ENCODE measurements around the gene CCNJ. TPM values are rescaled to one million over a fixed set of nuclear protein-coding genes. Genes with fewer than 3 reads are reported as not detected.

Gene CCNJ
- total and polyA plus RNA-seq, 2 of the 13 experiments (the other 11 are each of a cell fraction or from before 2014, with no cell fraction given) = 14.1 to 21.5 TPM

- TF ChIP-seq ZHX2 (IDR thresholded peaks at IDR 0.05; ENCODE audit: low read depth) (peak; percentile 92), ZHX2 (CRISPR knock-in tag; IDR thresholded peaks at IDR 0.05; ENCODE audit: borderline replicate concordance) (no peak), USF2 (IDR thresholded peaks at IDR 0.05; ENCODE audit: low read depth, low read length) (no peak), USF2 (CRISPR knock-in tag; IDR thresholded peaks at IDR 0.05; ENCODE audit: borderline replicate concordance) (peak; percentile 57; the same call in 1 of the 2 replicates), ZNF564 (CRISPR knock-in tag; IDR thresholded peaks at IDR 0.05) (0 out of 2 replicates have a peak, but pooled peaks have one; percentile 67), LCORL (IDR thresholded peaks at IDR 0.05) (0 out of 2 replicates have a peak, but pooled peaks have one; percentile 21), LCORL (CRISPR knock-in tag; IDR thresholded peaks at IDR 0.05) (peak; percentile 61; the same call in 1 of the 2 replicates), GRHL1 (CRISPR knock-in tag; conservative IDR thresholded peaks at IDR 0.05) (no peak), RBM22 (optimal IDR thresholded peaks at IDR 0.05; ENCODE audit: low read length) (peak; percentile 88), SNRNP70 (IDR thresholded peaks at IDR 0.05; ENCODE audit: low read depth, low read length) (no peak), NFRKB (IDR thresholded peaks at IDR 0.05) (peak; percentile 89), FOSL1 (CRISPR knock-in tag; IDR thresholded peaks at IDR 0.05; ENCODE audit: borderline replicate concordance) (no peak), ZNF225 (CRISPR knock-in tag; IDR thresholded peaks at IDR 0.05) (no peak), THAP8 (CRISPR knock-in tag; IDR thresholded peaks at IDR 0.05; ENCODE audit: borderline replicate concordance) (no peak), ZNF792 (CRISPR knock-in tag; IDR thresholded peaks at IDR 0.05) (no peak), ZNF446 (CRISPR knock-in tag; IDR thresholded peaks at IDR 0.05) (peak; percentile 26; the same call in 1 of the 2 replicates), CSRNP1 (CRISPR knock-in tag; IDR thresholded peaks at IDR 0.05) (no peak)
Measured at GRCh38 chr10:96089670-96090462, 46.5 kb downstream of the CCNJ start (continued).

Measured in HepG2 (cell line).